ENCODE measurements around the gene CDH18.
A peak's percentile ranks its signal among the peaks of the same experiment; 100 is the strongest.

The CDH18 gene, protein sequence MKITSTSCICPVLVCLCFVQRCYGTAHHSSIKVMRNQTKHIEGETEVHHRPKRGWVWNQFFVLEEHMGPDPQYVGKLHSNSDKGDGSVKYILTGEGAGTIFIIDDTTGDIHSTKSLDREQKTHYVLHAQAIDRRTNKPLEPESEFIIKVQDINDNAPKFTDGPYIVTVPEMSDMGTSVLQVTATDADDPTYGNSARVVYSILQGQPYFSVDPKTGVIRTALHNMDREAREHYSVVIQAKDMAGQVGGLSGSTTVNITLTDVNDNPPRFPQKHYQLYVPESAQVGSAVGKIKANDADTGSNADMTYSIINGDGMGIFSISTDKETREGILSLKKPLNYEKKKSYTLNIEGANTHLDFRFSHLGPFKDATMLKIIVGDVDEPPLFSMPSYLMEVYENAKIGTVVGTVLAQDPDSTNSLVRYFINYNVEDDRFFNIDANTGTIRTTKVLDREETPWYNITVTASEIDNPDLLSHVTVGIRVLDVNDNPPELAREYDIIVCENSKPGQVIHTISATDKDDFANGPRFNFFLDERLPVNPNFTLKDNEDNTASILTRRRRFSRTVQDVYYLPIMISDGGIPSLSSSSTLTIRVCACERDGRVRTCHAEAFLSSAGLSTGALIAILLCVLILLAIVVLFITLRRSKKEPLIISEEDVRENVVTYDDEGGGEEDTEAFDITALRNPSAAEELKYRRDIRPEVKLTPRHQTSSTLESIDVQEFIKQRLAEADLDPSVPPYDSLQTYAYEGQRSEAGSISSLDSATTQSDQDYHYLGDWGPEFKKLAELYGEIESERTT

GRCh38 chr5:19987612-19988361 is at the start of gene CDH18:
Gene CDH18 (minus strand): TSS chr5:19988200. CDS start chr5:19838986, 149,214 bp downstream.
- peak; percentile 7 for DNase-seq (ENCODE audit: low read depth, low spot score)

DNA sequence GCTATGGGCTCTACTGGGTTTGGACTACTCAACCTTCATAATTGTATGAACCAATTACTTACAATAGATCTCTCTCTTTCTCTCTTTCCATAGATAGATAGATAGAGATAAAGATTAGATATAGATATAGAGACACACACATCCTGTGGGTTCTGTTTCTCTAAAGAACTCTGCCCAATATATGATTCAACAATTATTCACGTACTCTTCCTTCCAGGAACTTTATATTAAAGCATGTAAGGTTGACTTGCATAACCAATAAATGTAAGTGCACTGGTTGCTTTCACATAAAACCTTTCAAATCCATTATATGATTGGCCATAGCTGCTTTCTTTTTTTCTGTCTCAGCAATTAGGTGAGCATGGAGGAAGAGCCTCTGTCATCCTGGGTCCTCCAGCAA is 46.7 kb upstream of the CDH18 start:
- no peak for DNase-seq (ENCODE audit: low read depth, low spot score)

GRCh38 chr5:20033881-20034280 is 45.9 kb upstream of the CDH18 start:
- DNase-seq (ENCODE audit: low read depth, low spot score), result no peak

DNA sequence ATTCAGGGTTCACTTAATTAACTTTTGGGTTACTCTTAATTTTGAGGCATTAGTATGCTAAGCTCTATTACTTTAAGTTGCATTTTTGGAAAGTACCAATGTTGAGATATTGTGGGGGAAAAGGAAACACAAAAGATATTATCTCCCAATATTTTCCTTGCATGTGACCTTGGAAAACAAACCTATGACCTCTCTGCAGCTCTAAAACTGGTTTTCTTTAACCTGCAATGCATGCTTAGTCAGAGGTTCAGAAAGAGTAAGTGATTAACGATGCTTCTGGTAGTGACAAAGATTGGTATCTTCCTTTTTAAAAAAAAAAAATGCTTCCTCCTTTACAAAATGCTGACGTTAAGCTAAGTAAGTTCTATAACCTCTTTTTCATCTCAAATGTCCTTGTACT is 44.9 kb upstream of the CDH18 start:
- DNase-seq (ENCODE audit: low read depth, low spot score), result no peak

DNA sequence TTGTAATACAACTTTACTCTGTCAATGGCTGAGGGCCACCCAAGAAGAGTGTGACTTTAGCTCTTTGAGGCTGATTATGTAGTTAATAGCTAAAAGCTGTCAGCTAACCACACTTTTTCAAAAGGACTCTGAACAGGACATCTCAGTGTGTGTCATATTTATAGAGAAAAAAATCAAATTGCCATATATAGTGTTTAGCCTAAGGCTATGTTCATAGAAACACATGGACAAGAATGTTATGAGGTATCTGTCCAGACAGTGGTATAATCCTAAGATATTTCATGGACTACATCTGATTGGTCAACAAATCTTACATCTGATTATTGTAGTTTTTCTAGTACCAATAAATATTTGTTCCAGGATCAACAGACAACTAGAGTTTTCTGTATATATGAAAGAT is 42.1 kb upstream of the CDH18 start:
- DNase-seq (ENCODE audit: low read depth, low spot score), result no peak

- no peak for DNase-seq (ENCODE audit: low read depth, low spot score)
Observed at GRCh38 chr5:20029266-20029665, 41.3 kb upstream of the CDH18 start.

DNA sequence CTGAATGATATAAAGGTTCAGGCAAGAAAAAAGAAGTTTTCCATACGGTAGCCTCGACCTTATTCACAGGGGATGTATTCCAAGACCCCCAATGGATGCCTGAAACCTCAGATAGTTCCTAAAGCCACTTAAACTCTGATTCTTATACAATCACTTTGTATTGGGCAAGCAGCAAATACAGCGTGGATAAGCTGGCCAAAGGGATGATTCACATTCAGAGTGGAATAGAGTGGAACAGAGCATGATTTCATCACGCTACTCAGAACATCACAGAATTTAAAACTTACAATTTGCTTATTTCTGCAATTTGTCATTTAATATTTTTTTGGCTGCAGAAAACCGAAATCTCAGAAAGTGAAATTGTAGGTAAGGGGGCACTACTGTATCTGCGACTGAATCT is 40.5 kb upstream of the CDH18 start:
- no peak for DNase-seq (ENCODE audit: low read depth, low spot score)

- no peak for DNase-seq (ENCODE audit: low read depth, low spot score)
Observed at GRCh38 chr5:20023686-20024180, 35.7 kb upstream of the CDH18 start.

DNA sequence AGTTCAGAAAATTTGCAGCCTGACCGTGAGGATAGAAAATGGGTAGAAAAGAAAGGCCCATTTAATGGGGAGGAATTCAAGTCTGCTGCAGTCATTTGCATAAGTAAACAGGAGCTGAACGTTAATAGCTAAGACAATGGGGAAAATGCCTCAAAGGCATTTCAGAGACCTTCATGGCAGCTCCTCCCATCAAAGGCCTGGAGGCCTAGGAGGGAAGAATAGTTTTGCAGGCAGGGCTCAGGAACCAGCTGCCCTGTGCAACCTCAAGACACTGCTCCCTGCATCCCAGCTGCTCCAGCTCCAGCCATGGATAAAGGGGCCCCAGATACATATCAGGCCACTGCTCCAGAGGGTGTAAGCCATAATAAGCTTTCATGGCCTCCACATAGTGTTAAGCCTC is 32.2 kb upstream of the CDH18 start:
- no peak for DNase-seq (ENCODE audit: low read depth, low spot score)

DNA sequence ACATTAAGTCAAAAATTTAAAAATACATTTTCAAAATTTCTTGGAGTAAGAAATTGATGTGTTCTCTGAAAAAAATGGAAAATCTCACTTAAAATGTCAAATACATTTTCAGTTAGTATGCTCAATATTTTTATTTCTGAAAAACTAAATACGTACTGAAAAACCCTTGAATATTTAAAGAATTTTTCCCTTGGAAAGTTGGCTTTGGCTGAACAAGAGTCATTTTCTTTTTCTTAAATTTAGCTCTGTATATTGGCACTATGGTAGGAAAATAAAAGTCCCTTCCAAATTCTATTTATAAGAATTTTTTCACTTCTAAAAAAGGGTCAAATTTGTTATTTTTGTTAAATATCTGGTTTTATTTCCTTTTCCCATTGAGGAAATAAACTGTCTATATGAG is 29.0 kb upstream of the CDH18 start:
- no peak for DNase-seq (ENCODE audit: low read depth, low spot score)

DNA sequence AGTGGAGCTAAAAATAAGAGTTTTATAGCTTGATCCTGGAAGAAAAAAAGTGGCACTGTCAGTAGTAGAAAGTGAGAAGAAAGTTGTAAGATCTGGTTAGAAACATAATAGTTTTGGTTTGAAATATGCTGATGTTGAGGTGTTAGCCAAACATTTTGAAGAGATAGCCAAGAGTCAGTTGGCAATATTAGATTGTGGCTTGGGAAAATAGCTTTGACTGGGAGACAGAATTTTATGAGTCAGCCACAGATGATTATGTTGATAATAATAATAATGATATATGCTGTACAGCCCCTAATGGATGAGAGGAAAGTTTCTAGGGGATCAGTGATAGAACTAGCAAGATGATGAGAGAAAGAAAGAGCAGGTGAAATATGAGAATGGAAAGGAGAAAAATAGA is 12.4 kb upstream of the CDH18 start:
- no peak for DNase-seq (ENCODE audit: low read depth, low spot score)

- no peak for DNase-seq (ENCODE audit: low read depth, low spot score)
Observed at GRCh38 chr5:19988457-19988856, 457 bp upstream of the CDH18 start.

GRCh38 chr5:19986806-19987205 is 1.2 kb downstream of the CDH18 start:
- no peak for DNase-seq (ENCODE audit: low read depth, low spot score)

DNA sequence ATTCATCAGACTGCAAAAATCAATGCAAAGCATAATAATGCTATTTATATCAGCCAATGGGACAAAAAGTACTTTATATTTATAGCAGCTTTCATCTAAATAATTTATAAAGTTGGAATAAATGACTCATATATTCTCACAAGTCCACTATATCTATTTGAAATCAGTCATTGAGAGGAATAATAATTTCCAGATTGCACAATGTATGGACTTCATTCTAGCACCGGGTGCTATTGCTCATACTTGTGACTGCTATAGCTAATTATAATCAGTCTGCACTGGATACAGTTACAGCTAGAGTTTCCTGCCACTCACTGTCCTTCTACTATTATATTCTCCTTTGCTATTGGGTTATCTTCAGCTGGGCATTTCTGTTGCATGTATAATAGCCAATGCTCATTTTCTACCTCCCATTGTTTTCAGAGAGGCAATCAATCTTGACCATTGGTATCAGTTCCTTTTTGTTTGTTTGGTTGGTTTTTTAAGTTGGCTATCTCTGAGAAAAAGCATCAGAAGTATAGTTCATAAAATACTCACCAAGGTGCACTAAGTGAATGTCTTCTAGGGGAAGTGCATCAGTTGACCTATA is 1.9 kb downstream of the CDH18 start:
- DNase-seq (ENCODE audit: low read depth, low spot score), result no peak

GRCh38 chr5:19978476-19978875 is 9.5 kb downstream of the CDH18 start:
- DNase-seq (ENCODE audit: low read depth, low spot score), result no peak

DNA sequence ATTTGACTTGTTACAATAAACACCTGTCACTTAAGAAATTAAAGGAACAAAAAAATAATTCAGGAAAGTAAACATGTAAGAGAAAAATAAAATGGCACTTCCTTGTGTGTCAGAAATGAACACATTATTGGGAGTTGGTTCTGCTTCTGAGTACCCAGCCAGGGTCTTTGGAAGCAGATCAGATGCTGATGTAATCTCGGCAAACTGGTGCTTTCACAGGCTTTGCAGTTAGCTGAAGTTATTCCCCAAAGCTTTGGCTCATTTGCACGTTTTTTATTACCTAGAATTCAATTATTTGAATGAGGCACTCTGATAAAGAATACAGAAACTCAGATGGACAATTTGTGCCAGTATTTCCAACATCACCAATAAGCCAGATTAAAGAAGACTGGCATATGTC is 10.9 kb downstream of the CDH18 start:
- DNase-seq (ENCODE audit: low read depth, low spot score), result no peak

DNA sequence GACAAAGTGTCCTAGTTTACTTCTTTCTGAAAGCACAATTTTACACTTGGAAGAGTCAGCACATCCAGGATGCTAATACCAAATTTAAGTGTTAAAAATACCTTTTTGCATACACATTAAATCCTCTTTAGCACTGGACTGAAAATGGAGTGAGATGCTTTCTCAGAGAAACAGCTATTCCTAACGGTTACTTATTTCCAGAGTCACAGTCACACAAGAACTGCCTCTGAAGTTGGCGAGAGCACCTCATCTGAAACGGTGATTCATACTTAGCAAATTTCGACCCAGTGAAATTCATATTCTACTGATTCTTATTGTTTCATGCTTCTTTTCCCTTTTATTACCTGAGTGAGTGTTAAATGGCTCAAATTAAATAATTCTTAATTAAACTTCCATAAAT is 12.2 kb downstream of the CDH18 start:
- no peak for DNase-seq (ENCODE audit: low read depth, low spot score)

- no peak for DNase-seq (ENCODE audit: low read depth, low spot score)
Observed at GRCh38 chr5:19960451-19960850, 27.5 kb downstream of the CDH18 start.

- DNase-seq (ENCODE audit: low read depth, low spot score), result no peak
Observed at GRCh38 chr5:19959830-19960384, 28.1 kb downstream of the CDH18 start.

- no peak for DNase-seq (ENCODE audit: low read depth, low spot score)
Observed at GRCh38 chr5:19950897-19951296, 37.1 kb downstream of the CDH18 start.

- DNase-seq (ENCODE audit: low read depth, low spot score), result no peak
Observed at GRCh38 chr5:19940192-19940591, 47.8 kb downstream of the CDH18 start.
